AG09309 (cell line): Measurements from ENCODE around the gene CFAP141.

Experiments used
- DNase-seq: peaks from one replicate; pipeline ENCODE4 v3.0.0-alpha.2; 2010; ENCODE audit warnings: low read depth
- H3K4me3 ChIP-seq: 2 replicates; pipeline ENCODE4 v1.5.1; 2011; ENCODE audit warnings: mild to moderate bottlenecking, low read depth, low read length, moderate library complexity; ENCODE audit not compliant: control insufficient read depth
- CTCF ChIP-seq: IDR thresholded peaks from 2 replicates; pipeline ENCODE4 v1.5.1; 2011; ENCODE audit warnings: mild to moderate bottlenecking, low read depth, low read length, inconsistent platforms; ENCODE audit not compliant: insufficient read depth, control insufficient read depth; ENCODE audit errors: missing control alignments

Gene CFAP141

DNA sequence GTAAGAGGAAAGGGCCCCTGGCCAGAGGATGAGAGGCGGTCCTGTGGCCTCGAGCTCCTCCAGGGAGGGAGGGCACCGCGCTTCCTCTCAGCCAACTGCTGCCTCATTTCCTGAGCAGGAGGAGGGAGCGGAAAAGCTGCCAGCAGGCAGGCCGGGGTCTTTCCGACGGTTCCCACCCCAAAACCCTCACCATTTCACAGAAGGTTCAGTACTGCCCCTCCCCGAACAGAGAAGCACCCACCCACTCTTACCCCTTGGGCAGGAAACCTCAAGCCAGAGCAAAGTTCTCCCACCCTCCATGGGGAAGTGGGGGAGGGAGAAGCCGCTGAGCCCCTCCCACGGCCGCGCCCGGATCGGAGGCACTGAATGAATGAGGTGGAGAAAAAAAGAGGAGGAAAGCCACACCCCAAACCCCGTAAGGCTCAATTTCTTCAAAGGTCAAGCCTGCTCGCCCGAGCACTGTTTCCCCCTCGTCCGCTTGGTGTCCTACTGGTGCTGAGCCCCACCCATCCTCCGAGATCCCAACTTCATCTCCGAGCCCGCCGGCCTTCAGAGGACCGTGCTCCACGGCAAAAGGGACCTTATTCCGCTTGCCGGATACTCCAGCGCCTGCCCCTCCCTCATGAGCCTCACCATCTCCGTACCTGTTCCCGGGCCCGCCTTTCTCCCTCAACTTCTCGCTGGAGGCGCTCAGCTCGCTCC is 23.6 kb downstream of the CFAP141 start:
- TF ChIP-seq CTCF, result no peak

GRCh38 chr1:154181944-154182343 is 24.2 kb downstream of the CFAP141 start:
- H3K4me3 ChIP-seq, result peak overlapping the region; percentile 91
- no peak for DNase-seq
- TF ChIP-seq CTCF, result no peak

More for the DNA sequence above, 23.6 kb downstream of the CFAP141 start:
- peak overlapping the region; percentile 91 for H3K4me3 ChIP-seq
- no peak for DNase-seq

- no peak overlapping the region for H3K4me3 ChIP-seq
- TF ChIP-seq CTCF, result no peak
- no peak for DNase-seq
Observed at GRCh38 chr1:154179946-154180687, 26.0 kb downstream of the CFAP141 start.

- H3K4me3 ChIP-seq, result no peak overlapping the region
- no peak for DNase-seq
- TF ChIP-seq CTCF, result no peak
Observed at GRCh38 chr1:154178911-154179811, 27.0 kb downstream of the CFAP141 start.

DNA sequence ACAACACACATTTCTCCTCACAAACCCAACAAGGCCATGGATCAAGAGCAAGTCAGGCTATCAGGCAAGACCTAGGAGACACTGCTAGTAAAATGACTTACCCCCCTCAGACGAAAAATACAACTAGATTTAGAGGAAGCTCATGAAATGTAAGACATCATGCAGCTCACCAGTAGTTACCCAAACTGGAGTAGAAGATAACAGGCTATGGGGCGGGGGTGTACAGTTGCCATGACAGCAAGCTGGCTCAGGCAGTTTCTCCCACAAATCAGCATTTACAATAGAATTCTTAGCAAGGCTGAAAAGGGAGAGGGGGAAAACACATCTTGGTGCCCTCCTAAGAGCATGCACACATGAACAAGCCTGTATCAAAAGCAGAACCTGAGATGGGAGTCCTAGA is 28.1 kb downstream of the CFAP141 start:
- H3K4me3 ChIP-seq, result no peak overlapping the region
- TF ChIP-seq CTCF, result no peak
- no peak for DNase-seq

DNA sequence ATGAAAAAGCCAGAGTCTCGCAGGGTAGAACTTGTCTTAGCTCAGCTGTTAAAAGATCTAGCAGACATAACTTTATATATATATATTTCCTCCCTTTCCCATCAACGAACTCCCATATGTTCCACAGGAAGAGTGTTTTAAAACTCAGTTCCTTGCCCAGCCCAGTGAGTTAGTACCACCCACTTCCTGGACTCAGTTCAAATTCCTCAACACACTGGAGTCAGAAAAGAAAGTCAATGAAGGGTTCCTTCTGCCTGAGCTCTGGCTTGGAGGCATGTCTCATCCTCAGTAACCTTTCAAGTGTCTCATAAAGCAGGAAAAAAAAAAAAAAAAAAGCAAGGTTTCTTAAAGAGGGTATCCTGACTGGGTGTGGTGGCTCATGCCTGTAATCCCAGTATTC is 29.8 kb downstream of the CFAP141 start:
- TF ChIP-seq CTCF, result no peak
- DNase-seq, result peak; percentile 33
- H3K4me3 ChIP-seq, result no peak overlapping the region
